Ramos (cell line): ENCODE results near the gene MNS1.

ENCODE experiments used
- in situ Hi-C: fragments of 300-500 bp; cut with MboI; formaldehyde crosslinking; loops from one replicate; pipeline ENCODE4 v1.14.3; 2022; ENCODE audit warnings: low sequenced_read_pairs; ENCODE audit not compliant: unreplicated experiment

MNS1 gene

DNA sequence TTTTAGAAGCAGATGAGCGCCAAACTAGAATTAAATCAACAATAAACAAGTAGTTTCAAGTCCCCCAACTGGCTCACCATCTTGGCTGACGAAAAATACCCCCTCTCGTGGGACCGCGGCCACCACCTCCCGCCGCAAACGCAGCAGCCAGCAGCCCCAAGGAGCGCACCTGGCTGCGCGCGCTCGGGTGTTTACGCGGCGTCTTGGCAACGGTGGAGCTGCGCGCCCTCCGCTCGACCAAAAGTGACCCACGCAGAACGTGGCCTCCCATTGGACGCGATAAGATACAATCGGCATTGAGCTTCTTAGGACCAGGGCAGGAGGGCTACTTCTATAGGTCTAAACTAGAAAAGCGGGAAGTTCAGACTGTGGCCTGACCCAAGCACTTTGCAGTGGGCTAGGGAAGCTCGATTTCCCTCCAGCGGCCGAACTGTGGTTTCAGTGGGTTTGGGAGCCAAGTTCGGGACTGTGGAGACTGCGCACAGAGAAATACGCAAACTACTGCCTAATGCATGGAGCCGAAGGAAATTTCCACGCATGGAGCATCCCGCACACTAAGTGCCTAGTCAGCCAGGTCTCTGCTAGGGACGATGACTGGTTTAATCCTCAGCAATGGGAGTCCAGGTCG lies at the start of gene MNS1:
Gene MNS1, minus strand, starts transcription at position 245 of the 628 bp plus-strand sequence. Its CDS starts 165 bp downstream, at position 80.
- in situ Hi-C loops, result no loop called here

DNA sequence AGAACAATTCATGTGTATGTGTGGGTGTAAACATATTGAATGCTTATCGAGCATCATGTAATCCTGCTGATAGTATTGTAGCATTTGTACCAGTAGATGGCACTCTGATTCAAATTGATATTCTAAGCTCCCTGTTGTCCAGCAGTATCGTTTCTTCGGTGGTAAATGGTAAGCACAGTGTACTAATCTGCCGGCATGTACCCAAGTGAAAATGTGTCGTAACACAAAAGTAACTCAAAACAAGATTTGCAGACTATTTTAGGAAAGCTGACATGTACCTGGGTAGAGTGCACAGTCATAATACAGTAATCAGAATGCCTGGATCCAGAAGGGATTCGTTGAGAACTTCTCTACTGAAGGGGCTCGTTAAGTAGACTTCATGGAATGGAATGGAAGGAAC lies 31.7 kb upstream of the MNS1 start:
- in situ Hi-C loops, result loop anchor here (10.0 to 25.0 kb wide), 2 partner anchors 368 to 1041 kb away; no protein-coding TSS in a partner anchor

DNA sequence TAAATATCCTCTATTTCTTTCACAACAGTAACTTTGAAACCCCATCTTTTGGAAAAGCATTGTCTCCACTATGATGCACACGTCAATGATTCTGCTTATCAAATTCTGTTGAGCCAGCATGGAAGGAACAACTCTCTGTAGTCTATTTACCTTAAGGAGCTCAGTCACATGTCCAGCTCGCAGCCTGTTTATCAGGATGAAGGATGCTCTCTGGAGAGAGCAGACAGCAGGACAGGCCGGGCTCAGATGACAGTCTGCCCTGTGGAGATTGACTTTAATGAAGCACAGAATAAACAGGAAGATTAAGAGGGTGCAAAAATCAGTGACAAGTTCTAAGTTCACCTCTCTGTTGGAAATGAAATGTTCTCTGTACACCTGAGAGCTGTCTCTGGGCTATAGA lies 30.6 kb upstream of the MNS1 start:
- in situ Hi-C loops, result loop anchor here (10.0 to 25.0 kb wide), 2 partner anchors 369 to 1042 kb away; no protein-coding TSS in a partner anchor

- in situ Hi-C loops, result loop anchor here (10.0 to 25.0 kb wide), 2 partner anchors 370 to 1042 kb away; no protein-coding TSS in a partner anchor
Observed at GRCh38 chr15:56495053-56495452, 30.1 kb upstream of the MNS1 start.

GRCh38 chr15:56492791-56493555 lies 28.0 kb upstream of the MNS1 start:
- in situ Hi-C loops, result loop anchor here (5.0 to 25.0 kb wide), 3 partner anchors 372 to 1044 kb away; no protein-coding TSS in a partner anchor

DNA sequence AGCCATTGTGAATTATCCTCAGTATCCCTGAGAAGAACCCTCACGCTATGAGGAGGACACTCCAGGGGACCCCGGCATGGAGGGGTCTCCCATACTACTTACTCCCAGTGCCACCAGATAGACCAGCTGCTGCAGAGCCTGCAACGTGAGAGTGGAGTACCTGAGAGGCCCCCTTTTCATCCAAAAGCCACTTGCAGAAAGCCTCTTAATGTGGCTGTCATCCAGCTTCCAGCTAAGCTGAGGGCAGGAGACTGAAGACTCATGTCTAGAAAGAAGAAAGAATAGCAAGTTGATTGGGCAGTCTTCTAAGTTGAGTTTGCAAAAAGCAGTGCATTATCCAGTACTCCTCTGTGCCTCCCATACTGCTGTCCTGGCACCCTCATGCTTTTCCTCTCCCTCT lies 27.3 kb upstream of the MNS1 start:
- in situ Hi-C loops, result loop anchor here (5.0 to 25.0 kb wide), 3 partner anchors 373 to 1045 kb away; no protein-coding TSS in a partner anchor

- in situ Hi-C loops, result loop anchor here (5.0 to 25.0 kb wide), 3 partner anchors 374 to 1046 kb away; no protein-coding TSS in a partner anchor
Observed at GRCh38 chr15:56491110-56491722, 26.3 kb upstream of the MNS1 start.

DNA sequence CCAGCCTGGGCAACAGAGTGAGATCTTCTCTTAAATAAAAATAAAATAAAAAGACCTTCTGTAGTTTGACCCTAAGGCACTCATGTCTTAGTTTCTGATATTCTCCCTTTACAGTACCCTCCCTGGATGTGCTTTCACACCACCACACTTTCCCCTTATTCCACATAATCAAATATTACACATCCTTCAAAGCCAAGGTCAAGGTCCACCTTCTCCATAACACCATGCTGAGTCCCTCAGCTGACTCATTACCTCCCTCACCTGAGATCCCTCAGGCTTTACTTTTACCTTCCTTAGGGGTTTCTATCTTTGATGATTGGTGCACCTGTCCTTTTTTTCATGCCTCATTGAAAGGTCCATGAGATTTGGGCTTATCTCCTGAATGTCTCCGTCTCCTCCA lies 25.5 kb upstream of the MNS1 start:
- in situ Hi-C loops, result loop anchor here (5.0 to 25.0 kb wide), 3 partner anchors 374 to 1047 kb away; no protein-coding TSS in a partner anchor

- in situ Hi-C loops, result loop anchor here (25.0 kb wide), 1 partner anchor 1051 kb away; no protein-coding TSS in a partner anchor
Observed at GRCh38 chr15:56486206-56486605, 21.3 kb upstream of the MNS1 start.

- in situ Hi-C loops, result loop anchor here (25.0 kb wide), 1 partner anchor 1052 kb away; no protein-coding TSS in a partner anchor
Observed at GRCh38 chr15:56485426-56485825, 20.5 kb upstream of the MNS1 start.

- in situ Hi-C loops, result loop anchor here (25.0 kb wide), 1 partner anchor 1053 kb away; no protein-coding TSS in a partner anchor
Observed at GRCh38 chr15:56484287-56484686, 19.4 kb upstream of the MNS1 start.

DNA sequence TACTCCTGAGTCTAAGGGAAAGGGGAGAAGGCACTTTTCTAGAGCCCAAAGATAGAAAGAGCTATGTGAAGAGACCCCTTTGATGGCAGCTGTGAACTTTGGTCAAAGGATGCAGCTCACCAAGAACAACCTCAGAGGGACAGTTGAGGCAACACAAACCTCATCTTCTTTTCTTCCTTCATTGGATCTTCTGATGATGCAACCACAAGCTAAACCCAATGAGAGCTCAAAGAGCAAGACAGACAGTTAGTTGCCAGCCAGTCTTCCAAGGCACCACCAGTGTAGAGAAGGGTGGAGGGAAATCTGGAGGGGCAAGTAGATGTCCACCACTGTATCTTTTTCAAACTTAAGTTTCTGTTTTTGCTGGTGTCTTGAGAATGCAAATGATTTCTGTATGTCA lies 10.4 kb upstream of the MNS1 start:
- in situ Hi-C loops, result loop anchor here (25.0 kb wide), 1 partner anchor 1062 kb away; no protein-coding TSS in a partner anchor

- in situ Hi-C loops, result no loop called here
Observed at GRCh38 chr15:56473017-56473416, 8.1 kb upstream of the MNS1 start.

DNA sequence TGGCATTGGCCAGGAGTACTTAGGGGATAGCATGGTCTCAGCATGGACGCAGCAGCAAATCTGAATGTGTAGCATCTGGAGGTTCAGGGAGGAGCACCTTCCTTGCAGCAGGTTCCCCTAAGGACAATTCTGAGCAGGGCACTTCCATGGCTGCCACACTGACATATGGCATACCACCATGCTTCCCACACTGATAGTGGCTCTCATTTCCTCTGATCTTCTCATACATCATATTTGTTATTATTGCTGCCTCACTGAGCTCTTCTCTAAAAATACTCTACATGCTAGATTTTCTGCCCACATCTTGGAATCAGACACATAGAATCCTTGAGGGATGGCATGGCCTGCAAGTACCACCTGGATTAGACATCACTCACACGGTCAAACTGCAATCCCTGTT lies 7.3 kb upstream of the MNS1 start:
- in situ Hi-C loops, result no loop called here

DNA sequence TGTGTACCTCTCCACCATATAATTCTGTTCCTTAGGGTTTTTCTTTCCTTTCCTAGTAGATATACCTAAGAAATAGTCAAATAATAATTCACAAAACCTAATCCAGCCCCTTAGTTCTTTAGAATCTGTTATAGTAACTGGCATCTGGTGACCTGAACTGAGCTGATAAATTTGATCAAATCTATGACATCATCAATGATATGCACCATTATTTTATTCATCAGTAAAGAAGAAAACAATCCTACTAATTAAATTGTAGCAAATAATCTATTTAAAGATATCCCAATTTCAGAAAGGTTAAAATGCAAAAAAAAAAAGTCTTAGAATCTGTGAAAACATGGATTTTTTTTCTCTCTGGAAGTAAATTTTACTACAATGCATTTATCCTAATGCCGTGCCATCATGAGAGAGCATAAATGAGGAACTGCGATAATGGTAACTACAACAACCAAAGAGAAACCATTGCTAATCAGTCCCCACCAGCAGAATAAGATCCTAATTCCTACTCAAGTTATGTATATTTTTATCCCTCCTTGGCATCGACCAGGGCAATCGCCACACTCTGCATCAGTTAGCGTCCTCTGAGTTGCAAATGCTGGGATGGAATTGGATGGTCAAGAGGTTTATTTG lies 6.6 kb upstream of the MNS1 start:
- in situ Hi-C loops, result no loop called here

- in situ Hi-C loops, result no loop called here
Observed at GRCh38 chr15:56469483-56469882, 4.5 kb upstream of the MNS1 start.

- in situ Hi-C loops, result no loop called here
Observed at GRCh38 chr15:56468401-56468800, 3.5 kb upstream of the MNS1 start.

DNA sequence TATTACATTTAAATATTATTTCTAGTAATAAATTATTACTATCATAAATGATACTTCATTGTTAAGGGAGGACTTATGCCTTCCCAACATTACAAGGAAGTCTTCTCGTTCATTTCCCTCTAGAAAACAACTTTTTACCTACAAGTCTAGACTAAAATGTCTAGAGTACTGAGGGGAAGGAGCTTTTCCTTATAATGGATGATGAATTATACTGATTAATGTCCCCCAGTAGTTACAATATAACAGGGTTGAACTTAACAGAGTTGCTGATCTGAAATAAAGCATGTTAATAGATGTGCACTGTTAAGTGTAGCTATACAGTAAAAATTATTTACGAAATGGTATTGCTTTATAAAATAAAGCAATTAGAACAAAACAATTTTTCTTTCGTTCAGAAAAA lies 2.7 kb upstream of the MNS1 start:
- in situ Hi-C loops, result no loop called here

GRCh38 chr15:56460947-56461346 lies 4.0 kb downstream of the MNS1 start:
- in situ Hi-C loops, result no loop called here

DNA sequence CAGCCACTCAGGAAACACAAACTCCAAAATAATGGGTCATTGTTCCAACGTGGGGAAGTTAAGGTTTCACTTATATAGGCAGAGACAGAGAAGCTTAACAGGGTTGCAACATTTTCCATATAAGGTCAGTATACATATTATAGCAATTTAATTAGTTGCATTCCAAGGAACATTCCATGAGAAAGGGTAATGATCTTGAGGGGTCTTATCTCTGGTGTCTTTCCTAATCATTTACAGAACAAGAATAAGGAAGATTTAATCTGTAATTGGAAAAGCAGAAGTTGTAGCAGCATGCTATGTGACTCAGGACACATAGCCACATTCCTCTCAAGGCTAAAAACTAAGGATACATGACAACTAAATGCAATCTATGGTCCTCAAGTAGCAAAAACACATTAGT lies 4.9 kb downstream of the MNS1 start:
- in situ Hi-C loops, result no loop called here
